Activated CD8-positive, alpha-beta T cell treated with anti-CD3 and anti-CD28 coated beads for 36 hours (primary cell): ENCODE measurements around the gene ARG2. TPM values are rescaled to one million over a fixed set of nuclear protein-coding genes. Genes with fewer than 3 reads are reported as not detected.

Experiments used
- ATAC-seq: fragments of 200-7000 bp; cut with Tn5 transposase; one replicate; pipeline ENCODE4 v1.10.0; 2021; ENCODE audit warnings: mild to moderate bottlenecking, moderate library complexity
- CTCF ChIA-PET: fragments of 350-600 bp; sonication (Branson Sonifier 250); formaldehyde crosslinking; loops from one replicate; lab custom pipeline; 2021; ENCODE audit warnings: antibody characterized with exemption; lab: Charles Lee
- POLR2A ChIA-PET: fragments of 350-600 bp; sonication (Branson Sonifier 250); formaldehyde crosslinking; loops from one replicate; lab custom pipeline; 2021; ENCODE audit warnings: antibody characterized with exemption; lab: Charles Lee
- DNase-seq: peaks from one replicate; pipeline ENCODE4 v3.0.0-alpha.2; 2020
- H3K27ac Mint-ChIP-seq: one replicate; pipeline ENCODE4 v1.8.0; 2021; ENCODE audit warnings: mild to moderate bottlenecking, mixed read lengths
- H3K27me3 Mint-ChIP-seq: one replicate; pipeline ENCODE4 v1.8.0; 2021; ENCODE audit warnings: mixed read lengths
- H3K36me3 Mint-ChIP-seq: one replicate; pipeline ENCODE4 v1.8.0; 2021; ENCODE audit warnings: low read depth, mixed read lengths
- H3K4me1 Mint-ChIP-seq: one replicate; pipeline ENCODE4 v1.8.0; 2021; ENCODE audit warnings: low read depth, mixed read lengths
- H3K4me3 Mint-ChIP-seq: one replicate; pipeline ENCODE4 v1.8.0; 2021; ENCODE audit warnings: mild to moderate bottlenecking, moderate library complexity, mixed read lengths
- H3K9me3 Mint-ChIP-seq: one replicate; pipeline ENCODE4 v1.8.0; 2021; ENCODE audit warnings: mixed read lengths
- intact Hi-C: fragments of 100-400 bp; cut with micrococcal nuclease; formaldehyde crosslinking; loops from one replicate; pipeline ENCODE4 v1.10.0; 2022
- total RNA-seq, 2 experiments: library from RNA; stranded (reverse); gene quantifications; one replicate each; pipeline ENCODE4 v1.2.3, GENCODE V29; 2021
- TF ChIP-seq, protein P1 (sequence below): fragments of 200-600 bp; IDR thresholded peaks from one replicate; pipeline ENCODE4 v1.8.0; 2022; ENCODE audit warnings: antibody characterized with exemption, mild to moderate bottlenecking

ARG2 gene
- total RNA-seq, 2 experiments from 2014 or later, result 9.9 TPM

DNA sequence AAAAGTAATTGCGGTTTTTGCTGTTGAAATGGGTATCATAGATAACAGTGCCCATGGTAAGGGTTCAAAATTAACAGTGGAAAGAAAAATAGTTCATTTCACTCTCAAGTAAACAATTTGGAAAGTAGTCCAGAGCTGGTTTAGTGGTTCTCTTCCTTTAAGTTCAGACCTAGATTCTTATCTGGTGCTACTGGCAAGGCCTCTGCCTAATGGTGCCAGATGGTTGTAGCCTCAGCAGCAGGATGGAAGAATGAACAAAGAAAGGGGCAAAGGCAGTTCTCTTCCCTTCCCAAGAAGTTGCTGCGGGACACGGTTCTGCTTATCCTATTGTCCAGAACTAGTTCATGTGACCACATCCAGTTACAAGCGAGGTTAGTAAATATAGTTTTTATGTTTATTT is 10.5 kb downstream of the ARG2 start:
- no peak overlapping the region for H3K27ac Mint-ChIP-seq
- intact Hi-C loops, result no loop called here
- no peaks in the 10 kb centered on the region for H3K27me3 Mint-ChIP-seq
- TF ChIP-seq, protein P1, sequence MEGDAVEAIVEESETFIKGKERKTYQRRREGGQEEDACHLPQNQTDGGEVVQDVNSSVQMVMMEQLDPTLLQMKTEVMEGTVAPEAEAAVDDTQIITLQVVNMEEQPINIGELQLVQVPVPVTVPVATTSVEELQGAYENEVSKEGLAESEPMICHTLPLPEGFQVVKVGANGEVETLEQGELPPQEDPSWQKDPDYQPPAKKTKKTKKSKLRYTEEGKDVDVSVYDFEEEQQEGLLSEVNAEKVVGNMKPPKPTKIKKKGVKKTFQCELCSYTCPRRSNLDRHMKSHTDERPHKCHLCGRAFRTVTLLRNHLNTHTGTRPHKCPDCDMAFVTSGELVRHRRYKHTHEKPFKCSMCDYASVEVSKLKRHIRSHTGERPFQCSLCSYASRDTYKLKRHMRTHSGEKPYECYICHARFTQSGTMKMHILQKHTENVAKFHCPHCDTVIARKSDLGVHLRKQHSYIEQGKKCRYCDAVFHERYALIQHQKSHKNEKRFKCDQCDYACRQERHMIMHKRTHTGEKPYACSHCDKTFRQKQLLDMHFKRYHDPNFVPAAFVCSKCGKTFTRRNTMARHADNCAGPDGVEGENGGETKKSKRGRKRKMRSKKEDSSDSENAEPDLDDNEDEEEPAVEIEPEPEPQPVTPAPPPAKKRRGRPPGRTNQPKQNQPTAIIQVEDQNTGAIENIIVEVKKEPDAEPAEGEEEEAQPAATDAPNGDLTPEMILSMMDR, result no peak
- ChIA-PET CTCF (interaction anchor here (1.7 kb wide), 1 partner anchor 11 kb away, joined by 5 read pairs; no protein-coding TSS in a partner anchor), POLR2A (interaction anchor here (0.6 kb wide), 1 partner anchor 22 kb away, joined by 3 read pairs; no protein-coding TSS in a partner anchor)
- H3K4me3 Mint-ChIP-seq, result no peak overlapping the region
- DNase-seq (no peak), ATAC-seq (no peak)
- no peaks in the 10 kb centered on the region for H3K4me1 Mint-ChIP-seq
- H3K9me3 Mint-ChIP-seq, result no peaks in the 10 kb centered on the region
- H3K36me3 Mint-ChIP-seq, result no peaks in the 10 kb centered on the region

DNA sequence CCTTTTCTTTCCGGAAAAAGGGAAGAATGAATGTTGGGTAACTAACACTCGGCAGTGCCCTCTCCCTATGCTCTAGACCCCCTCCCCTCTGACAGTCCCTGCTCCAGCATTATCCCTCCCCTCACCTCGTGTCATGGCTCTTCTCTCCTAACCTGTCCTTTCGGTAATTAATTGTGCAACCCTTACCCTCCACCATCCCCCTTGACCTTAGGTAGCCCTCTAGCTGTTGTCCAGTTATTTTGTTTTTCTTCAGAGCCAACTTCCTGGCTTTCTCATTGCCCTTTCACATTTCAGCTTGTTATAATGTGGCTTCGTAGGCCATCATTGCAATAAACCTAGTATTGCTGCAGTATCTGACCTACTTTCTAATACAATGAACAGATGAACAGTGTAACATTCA is 11.2 kb downstream of the ARG2 start:
- Mint-ChIP-seq H3K9me3 (no peaks in the 10 kb centered on the region), H3K36me3 (no peaks in the 10 kb centered on the region), H3K27me3 (no peaks in the 10 kb centered on the region), H3K4me3 (no peak overlapping the region), H3K27ac (no peak overlapping the region), H3K4me1 (no peaks in the 10 kb centered on the region)
- ATAC-seq (no peak), DNase-seq (no peak)
- TF ChIP-seq, protein P1, result no peak
- CTCF ChIA-PET, result interaction anchor here (0.7 to 1.7 kb wide), 6 partner anchors 12 to 104 kb away, joined by 3 to 5 read pairs (median 3); no protein-coding TSS in a partner anchor
- intact Hi-C loops, result no loop called here
- POLR2A ChIA-PET, result interaction anchor here (0.6 kb wide), 1 partner anchor 23 kb away, joined by 3 read pairs; no protein-coding TSS in a partner anchor

DNA sequence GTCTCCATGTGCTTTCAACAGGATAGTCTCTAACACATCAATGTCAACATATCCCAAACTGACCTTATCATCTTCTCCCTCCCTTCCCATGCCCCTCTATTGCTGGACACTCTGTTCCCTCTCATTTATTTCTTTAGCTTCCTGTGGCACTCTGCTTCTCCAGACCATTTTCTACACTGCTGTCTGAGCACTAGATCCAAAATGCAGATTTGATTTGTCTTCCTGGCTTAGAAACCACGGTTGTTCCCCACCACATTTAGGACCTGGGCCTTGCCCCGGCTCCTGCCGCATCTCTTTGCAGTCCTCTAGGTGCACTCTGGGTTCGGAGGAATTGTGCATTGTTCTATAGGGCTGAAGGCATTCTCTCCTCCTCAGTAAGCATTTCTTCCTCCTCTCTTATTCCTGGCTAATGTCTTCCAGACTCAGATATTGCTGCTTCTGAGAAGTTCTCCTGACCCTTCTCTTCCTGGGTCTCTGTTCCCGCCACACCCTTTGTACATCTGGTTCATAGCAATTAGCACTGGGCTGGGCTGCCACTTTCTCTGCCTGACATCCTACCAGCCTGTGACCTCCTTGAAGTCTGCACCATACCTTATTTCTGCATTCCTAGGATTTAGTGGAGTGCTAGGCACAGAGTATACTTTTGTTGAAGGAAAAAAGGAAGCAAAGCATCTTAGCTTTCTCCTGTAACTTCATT is 13.9 kb downstream of the ARG2 start:
- no peaks in the 10 kb centered on the region for H3K27me3 Mint-ChIP-seq

DNA sequence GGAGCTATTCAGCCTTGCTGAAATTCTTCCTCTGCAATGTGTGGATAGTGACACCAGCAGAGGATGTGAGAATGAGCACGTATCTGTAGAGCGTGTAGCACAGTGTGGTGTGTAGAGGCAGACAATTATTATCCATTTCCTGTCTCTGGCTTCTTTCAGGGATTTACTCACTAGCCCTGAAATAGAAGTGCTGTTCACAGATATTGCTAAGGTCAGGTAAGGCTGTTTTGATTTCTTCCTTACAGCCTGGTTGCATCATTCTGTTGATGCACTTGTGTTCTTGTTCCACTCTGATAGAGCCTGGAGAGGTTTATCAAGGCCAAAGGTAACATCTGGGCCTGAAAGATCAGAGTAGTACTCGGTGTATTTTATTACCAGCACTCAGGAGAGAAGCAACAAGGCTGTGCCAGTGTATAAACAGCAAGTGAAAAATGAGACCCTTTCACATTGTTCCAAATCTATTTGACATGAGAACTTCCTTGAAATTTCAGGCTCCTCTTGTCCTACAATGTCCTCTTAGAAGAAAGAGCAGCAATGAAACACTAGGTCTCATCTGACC is 16.7 kb downstream of the ARG2 start:
- no peaks in the 10 kb centered on the region for H3K9me3 Mint-ChIP-seq
- ChIA-PET POLR2A (no interaction called here), CTCF (interaction anchor here (1.1 kb wide), 1 partner anchor 30 kb away, joined by 4 read pairs; no protein-coding TSS in a partner anchor)
- intact Hi-C loops, result loop anchor here (2.0 kb wide), 1 partner anchor 20 kb away; no protein-coding TSS in a partner anchor
- TF ChIP-seq, protein P1, result no peak
- no peaks in the 10 kb centered on the region for H3K36me3 Mint-ChIP-seq
- ATAC-seq (peak; percentile 84), DNase-seq (peak; percentile 17)
- no peaks in the 10 kb centered on the region for H3K27me3 Mint-ChIP-seq
- no peaks in the 10 kb centered on the region for H3K4me1 Mint-ChIP-seq
- H3K4me3 Mint-ChIP-seq, result no peak overlapping the region
- H3K27ac Mint-ChIP-seq, result no peak overlapping the region

More for the DNA sequence above, 13.9 kb downstream of the ARG2 start:
- Mint-ChIP-seq H3K4me1 (no peaks in the 10 kb centered on the region), H3K36me3 (no peaks in the 10 kb centered on the region), H3K4me3 (no peak overlapping the region), H3K9me3 (no peaks in the 10 kb centered on the region), H3K27ac (no peak overlapping the region)
- intact Hi-C loops, result no loop called here
- no peak for DNase-seq
- TF ChIP-seq, protein P1, result no peak
- ChIA-PET POLR2A (no interaction called here), CTCF (interaction anchor here (1.4 kb wide), 1 partner anchor 71 kb away, joined by 3 read pairs; no protein-coding TSS in a partner anchor)
- ATAC-seq, result no peak

DNA sequence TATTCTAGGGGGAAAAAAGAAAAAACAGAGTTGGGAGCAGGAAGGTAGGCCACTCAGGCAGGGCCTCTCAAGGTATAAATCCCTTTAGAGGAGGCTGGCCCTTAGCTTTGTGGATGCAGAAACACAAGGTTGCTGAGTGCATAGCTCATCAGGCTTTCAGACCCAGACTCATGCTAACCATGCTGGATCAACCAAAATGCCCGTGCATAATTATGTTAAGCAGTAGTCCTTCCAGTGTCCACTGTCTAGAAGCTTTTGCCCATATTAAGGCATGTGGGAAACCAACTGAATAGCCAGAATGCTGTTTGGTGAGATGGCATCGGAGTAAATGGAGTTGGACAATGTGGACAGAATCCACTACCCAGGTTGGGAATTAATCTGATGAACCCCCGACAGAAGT is 18.9 kb downstream of the ARG2 start:
- no peaks in the 10 kb centered on the region for H3K9me3 Mint-ChIP-seq
- intact Hi-C loops, result no loop called here
- peaks cover 4% of the 10 kb centered on the region for H3K36me3 Mint-ChIP-seq
- DNase-seq (no peak), ATAC-seq (no peak)
- H3K27me3 Mint-ChIP-seq, result no peaks in the 10 kb centered on the region
- no peak overlapping the region for H3K4me3 Mint-ChIP-seq
- peaks cover 11% of the 10 kb centered on the region for H3K4me1 Mint-ChIP-seq
- ChIA-PET CTCF (no interaction called here), POLR2A (interaction anchor here (0.5 kb wide), 1 partner anchor 83 kb away, joined by 3 read pairs; no protein-coding TSS in a partner anchor)
- no peak overlapping the region for H3K27ac Mint-ChIP-seq
- TF ChIP-seq, protein P1, result no peak
